OCI-LY7 (cell line): ENCODE results near the gene TYW5. TPM values are rescaled to one million over a fixed set of nuclear protein-coding genes. Genes with fewer than 3 reads are reported as not detected.

ENCODE experiments used
- BruUV-seq: library from RNA; stranded (reverse); fragments of 400-500 nt; replicated peaks from 2 replicates; lab custom pipeline; 2021; lab: Mats Ljungman, UMichigan
- CTCF ChIA-PET: fragments of 300-600 bp; sonication (Branson Sonifier 250); formaldehyde crosslinking; loops from one replicate; lab custom pipeline; 2022; ENCODE audit warnings: antibody characterized with exemption; ENCODE audit not compliant: unreplicated experiment; lab: Charles Lee
- POLR2A ChIA-PET: fragments of 300-600 bp; sonication (Branson Sonifier 250); formaldehyde crosslinking; loops from one replicate; lab custom pipeline; 2022; ENCODE audit warnings: antibody characterized with exemption; lab: Charles Lee
- DNase-seq: peaks from one replicate; pipeline ENCODE4 v3.0.0-alpha.2; 2015; ENCODE audit warnings: low spot score
- H2AFZ ChIP-seq: fragments of 200-600 bp; sonication (generic), shearing (Covaris generic); 2 replicates; pipeline ENCODE4 v1.6.1; 2014; ENCODE audit warnings: mild to moderate bottlenecking, antibody characterized with exemption, low read length, moderate library complexity
- H3K27ac ChIP-seq: fragments of 200-600 bp; sonication (generic); 2 replicates; pipeline ENCODE4 v1.5.1; 2014; ENCODE audit warnings: mixed run types, low read depth, mild to moderate bottlenecking, moderate library complexity, low read length, inconsistent platforms; ENCODE audit not compliant: poor library complexity, severe bottlenecking
- H3K36me3 ChIP-seq: fragments of 200-600 bp; sonication (generic); 2 replicates; pipeline ENCODE4 v1.6.1; 2014; ENCODE audit warnings: mild to moderate bottlenecking, antibody characterized with exemption, low read length, moderate library complexity, mixed read lengths; ENCODE audit not compliant: insufficient read depth
- H3K4me1 ChIP-seq: fragments of 200-600 bp; sonication (generic); 2 replicates; pipeline ENCODE4 v1.5.1; 2014; ENCODE audit warnings: mild to moderate bottlenecking, low read length; ENCODE audit not compliant: insufficient read depth, poor library complexity, severe bottlenecking
- H3K4me2 ChIP-seq: fragments of 200-600 bp; sonication (generic); 2 replicates; pipeline ENCODE4 v1.6.1; 2014; ENCODE audit warnings: mild to moderate bottlenecking, low read length
- H3K4me3 ChIP-seq: fragments of 200-600 bp; sonication (generic); 2 replicates; pipeline ENCODE4 v1.5.1; 2014; ENCODE audit warnings: mild to moderate bottlenecking, low read depth, low read length; ENCODE audit not compliant: poor library complexity, severe bottlenecking
- H3K79me2 ChIP-seq: fragments of 200-600 bp; sonication (generic); 2 replicates; pipeline ENCODE4 v1.6.1; 2016; ENCODE audit warnings: low read depth, mild to moderate bottlenecking, low read length, moderate library complexity, mixed read lengths; ENCODE audit not compliant: insufficient read depth
- H3K9me2 ChIP-seq: fragments of 200-600 bp; sonication (generic); 2 replicates; pipeline ENCODE4 v1.6.1; 2016; ENCODE audit warnings: mild to moderate bottlenecking, low read length, mixed read lengths; ENCODE audit not compliant: insufficient read depth
- H3K9me3 ChIP-seq: fragments of 200-600 bp; sonication (generic); 2 replicates; pipeline ENCODE4 v1.6.1; 2014; ENCODE audit warnings: mild to moderate bottlenecking, mixed run types, low read length, mixed read lengths
- H4K20me1 ChIP-seq: fragments of 200-600 bp; sonication (generic); 2 replicates; pipeline ENCODE4 v1.6.1; 2014; ENCODE audit warnings: mild to moderate bottlenecking, antibody characterized with exemption, low read length, moderate library complexity, mixed read lengths; ENCODE audit not compliant: insufficient read depth
- EZH2phosphoT487 ChIP-seq: fragments of 200-600 bp; sonication (generic); IDR thresholded peaks from 2 replicates; pipeline ENCODE4 v1.6.1; 2018; ENCODE audit warnings: low read depth, borderline replicate concordance, mild to moderate bottlenecking, mixed run types, antibody characterized with exemption, low read length, moderate library complexity, mixed read lengths
- intact Hi-C: fragments of 100-400 bp; cut with micrococcal nuclease; formaldehyde crosslinking; loops from one replicate; pipeline ENCODE4 v1.10.0; 2022; ENCODE audit not compliant: unreplicated experiment
- total RNA-seq, 2 experiments: library from RNA; depleted of rRNA in 1 of 2; stranded (reverse); fragments of >200 nt in 1 of 2; shearing (Covaris generic) in 1 of 2; gene quantifications; 2 replicates each; pipeline ENCODE4 v1.2.3, GENCODE V29; 2014 to 2022
- TF ChIP-seq, protein P1 (sequence below): fragments of 200-600 bp; sonication (generic); conservative IDR thresholded peaks from 2 replicates; pipeline ENCODE4 v1.5.1; 2014; ENCODE audit warnings: mild to moderate bottlenecking, antibody characterized with exemption, low read length, moderate library complexity, mixed read lengths

The TYW5 gene
- total RNA-seq, 2 experiments from 2014 or later = 7.1 to 8.9 TPM

- no peak for TF ChIP-seq EZH2phosphoT487
- TF ChIP-seq, protein P1, sequence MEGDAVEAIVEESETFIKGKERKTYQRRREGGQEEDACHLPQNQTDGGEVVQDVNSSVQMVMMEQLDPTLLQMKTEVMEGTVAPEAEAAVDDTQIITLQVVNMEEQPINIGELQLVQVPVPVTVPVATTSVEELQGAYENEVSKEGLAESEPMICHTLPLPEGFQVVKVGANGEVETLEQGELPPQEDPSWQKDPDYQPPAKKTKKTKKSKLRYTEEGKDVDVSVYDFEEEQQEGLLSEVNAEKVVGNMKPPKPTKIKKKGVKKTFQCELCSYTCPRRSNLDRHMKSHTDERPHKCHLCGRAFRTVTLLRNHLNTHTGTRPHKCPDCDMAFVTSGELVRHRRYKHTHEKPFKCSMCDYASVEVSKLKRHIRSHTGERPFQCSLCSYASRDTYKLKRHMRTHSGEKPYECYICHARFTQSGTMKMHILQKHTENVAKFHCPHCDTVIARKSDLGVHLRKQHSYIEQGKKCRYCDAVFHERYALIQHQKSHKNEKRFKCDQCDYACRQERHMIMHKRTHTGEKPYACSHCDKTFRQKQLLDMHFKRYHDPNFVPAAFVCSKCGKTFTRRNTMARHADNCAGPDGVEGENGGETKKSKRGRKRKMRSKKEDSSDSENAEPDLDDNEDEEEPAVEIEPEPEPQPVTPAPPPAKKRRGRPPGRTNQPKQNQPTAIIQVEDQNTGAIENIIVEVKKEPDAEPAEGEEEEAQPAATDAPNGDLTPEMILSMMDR = no peak
- intact Hi-C loops = no loop called here
- ChIA-PET POLR2A (interaction anchor here (0.7 kb wide), 1 partner anchor 501 kb away, joined by 3 read pairs; no protein-coding TSS in a partner anchor), CTCF (no interaction called here)
- Histone ChIP-seq H3K4me2 (no peak overlapping the region), H4K20me1 (no peaks in the 10 kb centered on the region), H3K9me3 (no peaks in the 10 kb centered on the region), H2AFZ (no peak overlapping the region), H3K9me2 (no peaks in the 10 kb centered on the region), H3K36me3 (peaks cover 87% of the 10 kb centered on the region), H3K4me1 (no peaks in the 10 kb centered on the region), H3K27ac (no peak overlapping the region), H3K4me3 (no peak overlapping the region), H3K79me2 (no peaks in the 10 kb centered on the region)
- no peak for DNase-seq
- BruUV-seq = no TSS peak
Measured at GRCh38 chr2:199966976-199967375, 11.7 kb upstream of the TYW5 start.

DNA sequence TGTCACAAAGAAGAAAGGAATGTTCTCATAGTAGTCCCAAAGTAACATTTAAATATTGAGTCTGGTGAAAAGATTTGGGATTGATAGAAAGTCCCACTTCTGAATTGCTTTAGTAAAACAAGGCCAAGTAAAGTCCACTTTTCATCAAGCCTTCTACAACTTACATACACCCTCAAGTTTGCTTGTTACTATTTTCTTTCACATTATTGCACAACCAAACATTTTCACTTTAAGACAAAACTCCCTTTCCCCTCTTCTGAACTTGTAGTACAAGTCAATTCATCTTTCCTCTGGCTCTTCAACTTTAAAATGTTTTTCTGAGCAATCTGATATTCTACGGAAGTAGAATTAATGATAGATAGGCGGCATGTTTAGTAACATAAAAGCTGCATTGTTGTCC is 11.1 kb upstream of the TYW5 start:
- no peak for TF ChIP-seq EZH2phosphoT487
- TF ChIP-seq, protein P1 = no peak
- no TSS peak for BruUV-seq
- H3K79me2 ChIP-seq = no peaks in the 10 kb centered on the region
- no peak overlapping the region for H3K27ac ChIP-seq
- ChIA-PET POLR2A (no interaction called here), CTCF (no interaction called here)
- intact Hi-C loops = no loop called here
- no peaks in the 10 kb centered on the region for H3K9me2 ChIP-seq
- H3K4me2 ChIP-seq = no peak overlapping the region
- no peak for DNase-seq
- H3K9me3 ChIP-seq = no peaks in the 10 kb centered on the region
- no peaks in the 10 kb centered on the region for H3K4me1 ChIP-seq
- H3K36me3 ChIP-seq = peaks cover 89% of the 10 kb centered on the region
- H3K4me3 ChIP-seq = no peak overlapping the region
- no peak overlapping the region for H2AFZ ChIP-seq
- H4K20me1 ChIP-seq = no peaks in the 10 kb centered on the region

- Histone ChIP-seq H3K9me3 (no peaks in the 10 kb centered on the region), H3K36me3 (peaks cover 92% of the 10 kb centered on the region), H2AFZ (no peak overlapping the region), H4K20me1 (no peaks in the 10 kb centered on the region), H3K79me2 (peaks cover 19% of the 10 kb centered on the region), H3K9me2 (no peaks in the 10 kb centered on the region), H3K4me1 (peaks cover 7% of the 10 kb centered on the region), H3K4me3 (no peak overlapping the region), H3K27ac (no peak overlapping the region), H3K4me2 (no peak overlapping the region)
- no peak for TF ChIP-seq EZH2phosphoT487
- TF ChIP-seq, protein P1 = no peak
- intact Hi-C loops = no loop called here
- ChIA-PET CTCF (no interaction called here), POLR2A (no interaction called here)
- BruUV-seq = no TSS peak
- DNase-seq = no peak
Measured at GRCh38 chr2:199962203-199962602, 6.9 kb upstream of the TYW5 start.
